Measurements from ENCODE around the gene VPREB1. TPM values are rescaled to one million over a fixed set of nuclear protein-coding genes. Genes with fewer than 3 reads are reported as not detected.
"Not testable (repeated sequence)": the region's sequence is repeated elsewhere in the genome, so short reads cannot be mapped to it uniquely, and the experiment has no call there.

VPREB1 gene
- polyA plus RNA-seq, 3 donors: 0.68 TPM; not detected in 2

DNA sequence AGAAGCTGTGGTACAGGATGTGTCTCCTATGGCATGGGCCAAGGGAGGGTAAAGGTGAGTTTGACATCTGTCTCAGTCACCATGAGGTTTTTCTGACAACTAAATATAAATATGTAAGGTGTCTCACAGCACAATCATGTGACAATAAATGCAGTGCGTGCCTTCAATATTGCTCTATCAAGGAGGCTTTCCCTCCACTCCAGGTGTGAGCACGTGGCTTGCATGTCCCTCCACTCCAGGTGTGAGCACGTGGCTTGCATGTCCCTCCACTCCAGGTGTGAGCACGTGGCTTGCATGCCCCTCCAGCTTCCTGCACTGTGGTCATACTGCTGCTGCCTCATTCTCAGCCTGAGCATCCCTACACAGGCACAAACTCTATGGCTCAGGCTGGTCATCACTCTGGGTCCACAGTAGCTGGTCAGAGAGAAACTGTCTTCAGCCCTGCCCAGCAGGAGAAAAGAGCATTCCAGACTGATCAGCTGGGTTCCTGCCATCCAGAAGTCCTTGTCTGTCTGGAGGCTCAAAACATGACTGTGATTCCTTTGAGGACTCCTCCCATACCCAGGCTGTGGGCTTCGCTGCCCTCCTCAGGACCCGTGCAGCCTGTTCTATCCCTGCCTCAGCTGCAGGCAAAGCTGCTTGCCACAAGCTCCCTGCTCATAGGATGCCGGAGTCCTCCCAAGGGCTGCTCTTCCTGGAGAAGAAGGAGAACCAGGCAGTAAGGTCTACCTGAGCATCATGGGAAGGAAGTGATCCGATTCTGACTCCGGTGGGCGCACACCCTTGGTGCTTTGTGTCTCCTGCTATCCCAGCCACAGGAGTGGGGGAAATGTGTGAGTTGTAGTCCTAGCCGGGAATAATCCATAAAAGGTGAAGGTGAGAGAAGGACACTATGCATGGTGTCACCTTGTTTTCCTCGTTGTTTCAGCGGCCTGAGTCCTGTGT, 33.4 kb upstream of the VPREB1 start:
- no peak for DNase-seq

DNA sequence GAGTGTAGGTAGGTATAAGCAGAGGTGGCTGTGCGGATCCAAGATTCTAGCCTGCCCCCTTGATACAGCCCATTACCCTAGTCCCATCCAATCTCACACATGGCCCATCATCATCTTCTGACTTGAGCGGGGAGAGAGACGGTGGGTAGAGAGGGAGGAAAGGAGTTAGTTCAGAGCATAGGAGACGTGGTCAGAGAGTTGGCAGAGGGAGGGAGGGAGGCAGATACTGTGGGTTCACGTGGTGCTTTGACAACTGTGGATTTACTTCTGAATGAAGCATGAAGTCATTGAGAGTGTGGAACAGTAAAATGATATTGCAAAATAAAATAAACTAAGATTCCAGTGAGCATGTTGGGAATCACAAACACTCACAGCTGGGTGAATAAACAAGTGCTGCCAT, 31.4 kb upstream of the VPREB1 start:
- no peak for DNase-seq

DNA sequence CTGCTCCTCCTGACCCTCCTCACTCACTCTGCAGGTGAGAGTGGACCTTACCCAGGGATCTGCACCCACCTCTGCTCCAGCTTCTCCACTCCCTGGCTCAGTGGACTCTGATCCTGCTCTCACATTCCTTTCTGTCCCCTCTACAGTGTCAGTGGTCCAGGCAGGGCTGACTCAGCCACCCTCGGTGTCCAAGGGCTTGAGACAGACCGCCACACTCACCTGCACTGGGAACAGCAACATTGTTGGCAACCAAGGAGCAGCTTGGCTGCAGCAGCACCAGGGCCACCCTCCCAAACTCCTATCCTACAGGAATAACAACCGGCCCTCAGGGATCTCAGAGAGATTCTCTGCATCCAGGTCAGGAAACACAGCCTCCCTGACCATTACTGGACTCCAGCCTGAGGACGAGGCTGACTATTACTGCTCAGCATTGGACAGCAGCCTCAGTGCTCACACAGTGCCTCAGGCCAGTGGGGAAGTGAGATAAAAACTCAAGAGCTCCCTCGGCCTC, 29.7 kb upstream of the VPREB1 start:
- no peak for DNase-seq

DNA sequence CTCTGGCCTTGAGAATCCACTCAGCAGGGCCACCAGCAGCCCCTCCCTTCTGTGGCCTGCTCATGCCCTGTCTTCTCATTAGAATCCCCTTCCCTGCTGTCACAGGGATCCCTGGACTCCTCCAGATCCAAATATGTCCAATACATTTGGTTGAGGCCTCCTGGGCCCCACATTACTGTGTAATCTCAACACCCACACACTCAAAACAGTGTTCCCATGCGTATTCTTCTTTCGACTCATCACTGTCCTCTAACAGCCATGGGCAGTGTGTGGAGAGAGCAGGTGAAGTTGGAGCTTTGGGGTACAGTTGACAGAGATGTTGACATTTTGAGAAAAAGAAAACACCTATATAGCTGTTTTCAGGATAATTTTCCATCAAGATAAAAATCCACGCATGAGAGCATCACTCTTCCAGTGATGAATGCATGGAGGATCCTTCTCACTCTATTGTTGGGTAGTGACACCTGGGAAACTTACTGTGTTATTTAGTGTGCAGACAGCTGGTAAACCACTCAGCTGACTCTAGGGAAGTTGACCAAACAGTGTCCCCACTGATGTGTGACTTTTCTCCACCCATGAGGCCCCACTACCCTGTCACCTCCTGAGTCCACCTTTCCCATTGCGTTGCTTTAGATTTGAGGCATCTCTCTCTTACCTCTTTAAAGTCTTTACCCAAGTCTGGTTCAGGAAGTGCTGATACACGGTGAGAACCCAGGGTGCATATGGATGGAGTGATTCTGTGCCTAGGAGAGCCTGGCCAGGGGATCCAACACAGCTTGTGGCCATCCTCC, 28.7 kb upstream of the VPREB1 start:
- no peak for DNase-seq

DNA sequence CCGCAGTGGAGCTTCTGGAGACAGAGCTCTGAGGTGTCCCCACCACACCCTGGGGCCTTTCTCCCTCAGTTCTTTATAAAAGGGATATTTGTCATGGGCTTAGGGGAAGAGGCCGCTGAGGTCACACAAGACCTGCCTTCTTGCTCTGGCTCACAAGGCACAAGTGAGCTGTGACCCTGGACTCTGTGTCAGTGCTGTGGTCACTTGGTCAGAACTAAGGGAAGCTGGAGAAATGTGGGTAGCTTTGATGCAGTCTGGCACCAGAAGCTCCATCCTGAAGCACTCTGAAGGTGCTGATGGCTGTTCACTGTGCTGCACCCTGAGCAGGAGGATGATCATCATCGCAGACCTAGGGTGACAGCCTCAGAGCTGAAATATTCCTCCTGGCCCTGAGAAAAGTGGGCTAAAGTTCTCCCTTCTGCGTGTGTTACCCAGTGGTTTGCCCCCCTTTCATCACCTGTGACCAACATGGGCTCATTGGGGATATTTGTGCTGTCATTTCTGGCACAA, 28.1 kb upstream of the VPREB1 start:
- no peak for DNase-seq

DNA sequence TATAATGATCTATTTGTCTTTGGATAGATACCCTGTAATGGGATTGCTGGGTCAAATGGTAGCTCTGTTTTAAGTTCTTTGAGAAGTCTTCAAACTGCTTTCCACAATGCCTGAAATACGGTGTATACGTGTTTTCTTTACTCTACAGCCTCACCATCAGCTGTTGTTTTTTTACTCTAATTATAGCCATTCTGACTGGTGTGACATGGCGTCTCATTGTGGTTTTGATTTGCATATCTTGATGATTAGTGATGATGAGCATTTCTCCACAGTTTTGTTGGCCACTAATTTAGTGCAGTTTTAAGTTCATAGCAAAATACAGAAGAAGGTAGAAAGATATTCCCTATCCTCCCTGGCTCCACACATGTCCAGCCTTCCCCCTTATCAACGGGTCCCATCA, 26.3 kb upstream of the VPREB1 start:
- DNase-seq: no peak

DNA sequence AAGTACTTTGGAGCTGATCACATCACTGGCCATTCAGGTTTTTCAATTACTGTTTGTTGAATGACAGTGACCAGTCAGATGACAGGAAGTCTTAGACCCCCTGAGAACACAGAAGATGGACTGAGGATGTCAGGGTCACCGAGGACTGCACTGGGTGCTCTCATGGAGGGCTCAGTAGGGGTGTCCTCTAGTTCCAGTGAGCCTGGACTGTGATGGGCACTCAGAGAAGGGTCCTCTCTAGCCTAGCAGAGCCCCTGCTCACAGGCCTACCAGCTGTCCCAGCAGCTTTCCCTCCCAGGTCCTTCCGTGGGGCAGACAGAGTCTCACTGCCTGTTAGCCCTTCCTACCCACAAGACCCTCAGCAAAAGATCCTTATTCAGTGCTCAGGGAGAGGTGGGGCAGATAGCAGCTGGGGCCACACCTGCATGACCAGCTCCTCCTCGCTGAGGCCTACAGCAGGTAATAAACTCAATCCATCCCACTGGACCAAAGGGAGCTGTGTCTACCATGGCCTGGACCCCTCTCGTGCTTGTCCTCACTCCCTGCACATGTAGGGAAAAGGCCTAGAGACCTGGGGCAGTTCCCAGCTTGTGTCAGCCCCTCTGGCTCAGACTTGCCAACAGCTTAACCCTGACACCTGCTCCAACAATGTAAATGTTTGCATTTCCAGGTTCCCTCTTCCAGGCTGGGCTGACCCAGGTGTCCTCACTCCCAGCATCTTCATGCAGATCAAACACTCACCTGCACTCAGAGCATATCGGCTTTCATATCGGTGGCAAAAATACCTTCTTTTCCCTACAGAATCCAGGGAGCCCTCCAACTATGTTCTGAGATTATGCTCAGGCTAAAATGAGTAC, 25.2 kb upstream of the VPREB1 start:
- DNase-seq: no peak

DNA sequence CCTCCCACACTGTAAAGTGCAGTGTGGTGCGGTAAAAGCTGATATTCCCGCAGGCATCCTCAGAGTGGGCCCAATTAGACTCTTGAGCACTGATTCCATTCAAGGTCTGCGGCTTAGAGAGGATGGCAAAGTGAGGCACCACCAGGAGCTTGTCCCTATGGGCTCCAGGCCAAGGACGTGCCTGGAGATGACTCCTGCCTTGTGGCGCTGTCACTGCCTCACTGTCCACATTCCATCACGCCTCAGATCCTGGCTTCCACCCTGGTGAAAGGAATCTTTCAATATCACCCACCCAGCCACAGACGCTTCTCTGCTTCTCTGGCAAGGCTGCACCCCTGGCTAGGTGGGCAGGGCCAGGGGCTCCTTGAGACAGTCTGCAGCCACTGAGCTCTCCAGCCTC, 23.5 kb upstream of the VPREB1 start:
- not testable (repeated sequence) for DNase-seq

DNA sequence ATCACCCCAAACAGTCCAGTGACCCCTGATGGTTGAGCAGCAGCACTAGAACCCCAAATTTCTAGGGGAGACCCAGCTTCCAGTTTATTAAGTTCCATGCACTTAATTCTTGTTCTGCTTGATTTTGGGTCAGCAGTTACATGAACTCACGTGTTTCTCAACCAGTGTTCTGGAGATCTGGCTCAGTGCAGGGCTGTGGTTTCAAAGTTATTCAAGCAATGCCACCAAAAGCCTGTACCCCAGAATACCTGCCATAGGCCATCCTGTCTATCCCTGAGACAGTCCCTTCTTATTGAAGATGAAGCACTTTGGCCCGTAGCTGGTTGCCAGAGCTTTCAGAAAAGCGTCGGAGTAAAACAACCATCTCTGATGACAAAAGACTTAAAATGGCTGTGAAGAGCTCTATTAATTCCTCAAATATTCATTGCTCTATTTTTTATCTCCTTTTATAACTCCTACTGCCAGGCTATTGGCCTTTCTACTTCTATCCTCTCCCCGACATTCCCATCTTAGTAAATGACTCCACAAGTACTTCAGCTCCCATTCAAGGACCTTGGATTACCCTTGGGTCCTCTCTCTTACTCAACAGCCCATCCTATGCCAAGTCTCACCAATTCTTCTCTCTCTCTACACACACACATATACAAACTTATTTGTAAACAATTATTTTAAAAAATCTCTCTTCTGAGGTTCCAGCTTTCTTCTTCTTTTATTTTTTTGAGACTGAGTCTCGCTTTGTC, 18.0 kb upstream of the VPREB1 start:
- DNase-seq: no peak

DNA sequence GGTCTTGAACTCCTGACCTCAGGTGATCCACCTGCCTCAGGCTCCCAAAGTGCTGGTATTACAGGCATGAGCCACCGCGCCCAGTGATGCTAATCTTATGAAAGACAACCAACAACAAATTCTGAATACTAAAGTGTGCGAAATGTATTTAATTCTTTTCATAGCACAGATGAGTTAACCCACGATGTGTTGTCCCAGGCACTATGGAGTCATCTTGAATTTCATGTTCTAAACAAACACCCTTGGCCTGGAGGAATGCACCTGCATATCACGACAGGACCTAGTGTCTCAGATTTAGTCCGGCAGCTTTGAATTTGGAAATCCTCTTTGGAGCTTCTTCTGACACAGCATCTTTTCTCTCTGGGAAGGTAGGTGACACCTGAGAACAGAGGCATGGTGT, 16.2 kb upstream of the VPREB1 start:
- no peak for DNase-seq

DNA sequence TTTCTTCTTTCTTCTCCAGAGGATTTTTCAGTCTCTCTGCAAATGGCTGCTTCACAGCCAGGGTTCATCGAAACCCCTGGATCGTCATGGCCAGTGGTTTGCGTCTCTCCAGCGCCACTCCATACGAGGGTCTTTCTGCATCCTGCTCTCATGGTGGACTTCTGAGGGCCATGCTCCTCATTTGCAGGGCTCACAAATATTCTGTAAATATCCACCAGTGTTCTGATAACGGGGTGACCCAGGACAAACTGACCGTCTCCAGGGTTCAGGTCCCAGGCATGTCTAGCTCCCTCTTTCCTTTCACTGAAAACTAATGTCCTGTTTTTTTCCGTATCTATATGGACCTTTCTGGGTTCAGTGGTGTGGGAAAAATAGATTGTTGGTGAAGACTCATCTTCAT, 15.7 kb upstream of the VPREB1 start:
- no peak for DNase-seq

DNA sequence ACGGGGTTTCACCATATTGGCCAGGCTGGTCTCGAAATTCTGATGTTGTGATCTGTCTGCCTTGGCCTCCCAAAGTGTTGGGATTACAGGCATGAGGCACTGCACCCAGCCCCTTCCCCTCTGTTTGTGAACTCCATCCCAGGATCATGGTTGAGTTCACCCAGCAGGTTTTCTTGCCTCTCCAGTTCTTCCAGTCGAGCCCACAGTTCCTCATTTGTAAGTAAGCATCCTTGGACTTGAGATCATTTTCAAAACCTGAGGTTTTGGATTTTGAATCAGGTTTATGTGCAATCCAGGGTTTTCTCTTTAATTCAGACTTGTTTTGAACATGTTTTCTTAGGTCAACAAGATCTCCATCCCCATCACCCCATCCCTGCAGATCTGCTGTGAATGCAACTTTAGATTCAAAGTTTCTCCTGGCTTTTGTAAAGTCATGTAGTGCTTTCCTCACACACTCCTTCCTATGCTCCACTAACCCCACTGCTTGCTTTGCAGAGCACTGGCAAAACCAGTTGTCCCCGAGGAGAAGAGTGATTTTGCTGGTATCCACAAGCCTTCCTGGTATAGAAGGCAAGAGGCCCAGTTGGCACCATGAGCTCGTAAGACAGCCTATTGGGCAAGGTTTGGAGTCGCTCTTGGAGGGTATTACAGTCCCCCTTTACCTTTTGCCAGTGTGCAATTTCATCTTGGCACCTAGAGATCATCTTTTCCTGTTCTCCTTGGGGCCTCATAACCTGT, 14.7 kb upstream of the VPREB1 start:
- DNase-seq: no peak

DNA sequence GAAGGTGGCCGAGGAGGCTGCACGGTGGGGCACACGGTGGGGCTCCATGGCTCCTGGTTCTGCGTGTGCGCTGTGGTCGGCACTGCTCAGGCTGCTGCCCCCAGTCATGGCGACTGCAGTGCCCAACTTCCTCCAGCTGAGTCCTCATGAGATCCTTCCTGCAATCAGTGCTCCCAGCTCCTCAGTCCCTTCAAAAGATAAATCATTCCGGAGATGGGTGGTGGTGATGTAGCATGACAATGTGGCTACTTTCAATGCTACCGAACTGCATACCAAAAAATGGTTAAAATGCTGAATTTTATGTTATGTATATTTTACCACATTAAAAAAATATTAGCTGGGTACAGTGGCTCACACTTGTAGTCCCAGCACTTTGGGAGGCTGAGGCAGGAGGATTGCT, 14.1 kb upstream of the VPREB1 start:
- no peak for DNase-seq

DNA sequence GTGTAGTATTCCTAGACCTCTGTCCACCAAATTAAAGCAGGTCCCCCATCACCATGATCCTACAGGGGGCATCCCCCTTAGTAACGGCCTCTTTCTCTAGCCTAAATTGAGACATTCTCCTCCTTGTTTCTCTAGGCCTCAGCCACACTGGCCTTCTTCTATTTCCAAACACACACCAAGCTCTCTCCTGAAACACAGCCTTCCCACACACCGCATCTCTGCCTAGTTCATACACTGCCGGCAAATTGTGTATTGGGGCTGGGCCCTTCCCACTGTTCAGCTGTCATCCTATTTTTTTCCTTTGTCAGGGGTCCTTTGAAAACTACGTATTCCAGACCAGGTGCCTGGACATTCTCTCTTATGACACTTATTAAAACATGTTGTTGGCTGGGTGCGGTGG, 11.5 kb upstream of the VPREB1 start:
- no peak for DNase-seq

DNA sequence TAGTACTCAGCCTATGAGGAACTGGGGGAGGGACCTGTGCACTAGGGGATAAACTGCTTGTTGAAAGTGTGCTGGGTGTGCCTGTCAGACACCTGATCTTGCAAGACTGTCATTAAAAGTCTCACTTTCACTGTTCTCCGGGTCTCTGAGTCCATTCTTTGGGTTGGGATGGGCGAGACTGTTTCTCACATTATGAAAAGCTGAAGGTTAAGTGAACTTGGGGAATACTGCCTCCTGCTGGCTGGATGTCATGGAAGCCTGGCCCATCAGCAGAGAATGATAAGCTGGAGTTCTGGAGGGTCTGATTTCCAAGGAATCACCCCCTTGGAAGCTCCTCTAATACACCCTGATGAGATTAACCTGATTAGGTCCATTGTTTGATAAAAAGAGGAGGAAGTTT, 9.0 kb upstream of the VPREB1 start:
- DNase-seq: peak; percentile 54

DNA sequence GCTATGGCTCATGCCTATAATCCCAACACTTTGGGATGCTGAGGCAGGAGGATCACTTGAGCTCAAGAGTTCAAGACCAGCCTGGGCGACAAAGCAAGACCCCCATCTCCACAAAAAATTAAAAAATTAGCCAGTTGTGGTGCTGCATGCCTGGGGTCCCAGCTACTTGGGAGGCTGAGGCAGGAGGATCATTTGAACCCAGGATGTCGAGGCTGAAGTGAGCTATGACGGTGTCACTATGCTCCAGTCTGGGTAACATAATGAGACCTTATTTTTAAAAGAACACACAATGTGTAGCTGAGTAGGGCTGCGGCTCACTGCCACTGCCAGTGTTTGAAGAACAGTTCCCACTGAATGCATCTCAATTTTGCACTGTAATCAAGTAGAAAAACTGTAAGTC, 7.1 kb upstream of the VPREB1 start:
- DNase-seq: no peak

DNA sequence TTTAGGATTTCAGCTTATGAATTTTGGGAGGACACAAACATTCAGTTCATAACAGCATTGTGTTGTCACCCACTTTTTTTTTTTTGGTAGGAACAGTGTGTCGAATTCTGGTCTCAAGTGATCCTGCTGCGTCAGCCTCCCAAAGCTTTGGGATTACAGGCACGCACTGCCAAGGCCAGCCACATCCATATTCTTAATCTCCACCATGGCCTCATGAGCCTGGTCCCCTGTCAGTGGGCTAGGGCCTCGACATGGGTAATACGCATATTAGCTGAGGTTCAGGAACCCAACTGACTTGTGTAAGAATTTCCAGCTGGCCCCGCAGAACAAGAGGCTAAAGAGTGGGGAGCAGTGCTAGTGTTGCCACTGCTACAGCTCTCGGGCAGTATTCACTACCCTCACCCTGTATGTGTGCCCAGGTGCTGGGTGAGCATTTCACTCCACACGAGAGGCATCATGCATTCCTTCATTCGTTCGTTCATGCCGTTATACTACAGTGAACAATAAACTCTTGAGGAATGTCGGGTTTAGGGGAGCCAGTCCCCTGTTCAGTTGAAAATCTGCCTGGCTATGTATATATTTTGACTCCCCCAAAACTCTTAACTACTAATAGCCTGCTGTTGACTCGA, 5.2 kb upstream of the VPREB1 start:
- no peak for DNase-seq

DNA sequence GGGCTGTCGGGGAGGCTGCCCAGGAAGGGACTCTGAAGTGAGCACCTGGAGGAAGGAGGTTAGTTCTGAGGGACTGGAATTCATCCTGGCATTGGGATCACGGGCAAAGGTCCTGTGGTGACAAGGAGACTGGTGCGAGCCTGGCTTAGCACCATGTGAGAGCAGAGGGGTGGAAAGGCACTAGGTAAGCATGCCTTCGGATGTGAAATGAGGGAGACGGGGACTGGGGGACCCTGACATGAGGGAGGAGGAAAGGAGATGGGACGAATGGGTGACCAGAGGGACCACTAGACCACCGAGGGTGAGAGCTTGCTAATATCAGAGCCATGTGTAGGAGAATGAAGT, 3.1 kb upstream of the VPREB1 start:
- DNase-seq: no peak

DNA sequence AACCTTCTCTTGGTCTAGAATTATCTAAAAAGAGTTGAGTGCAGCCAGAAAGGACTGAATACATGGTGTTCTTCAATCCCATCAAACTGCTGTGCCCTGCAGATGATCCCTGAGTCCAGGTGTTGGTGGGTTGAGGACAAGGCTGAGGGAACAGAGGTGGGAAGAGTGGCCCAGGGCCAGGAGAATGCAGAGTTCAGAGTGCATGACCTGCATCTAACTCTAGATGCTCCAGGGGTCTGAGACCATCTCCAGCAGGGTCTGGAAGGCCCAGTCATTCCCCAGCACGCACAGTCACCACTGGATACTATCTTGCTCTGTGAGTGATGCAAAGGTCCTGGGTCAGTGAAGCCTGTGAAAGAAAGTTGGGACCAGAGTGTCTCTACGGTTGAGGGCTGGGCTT, 2.1 kb upstream of the VPREB1 start:
- no peak for DNase-seq
